ENCODE measurements around the gene NEURL1. TPM values are rescaled to one million over a fixed set of nuclear protein-coding genes. Genes with fewer than 3 reads are reported as not detected.
"Not testable (repeated sequence)": the region's sequence is repeated elsewhere in the genome, so short reads cannot be mapped to it uniquely, and the experiment has no call there.

Gene NEURL1
- polyA plus RNA-seq, 1 experiment: 0.58 TPM

DNA sequence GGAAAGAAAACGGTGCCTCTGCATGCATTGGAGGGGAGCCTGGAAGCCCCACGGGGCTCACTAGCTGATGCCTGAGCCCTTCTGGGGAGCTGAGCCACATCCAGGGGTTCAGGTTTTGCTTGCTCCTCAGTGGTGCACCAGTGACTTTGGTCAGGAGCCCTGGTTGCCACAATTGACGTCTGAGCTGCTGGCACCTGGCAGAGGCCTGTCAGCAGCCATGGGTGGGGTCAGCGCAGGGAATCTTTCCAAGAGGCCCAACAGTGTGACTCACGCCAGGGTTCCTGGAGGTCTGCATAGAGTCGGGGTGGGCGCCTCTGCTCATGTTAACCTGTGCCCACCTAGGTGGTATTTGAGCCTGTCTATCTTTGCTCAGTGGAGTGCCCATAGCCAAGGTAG, 138.7 kb downstream of the NEURL1 start:
- TF ChIP-seq CTCF (IDR thresholded peaks at IDR 0.05; ENCODE audit: insufficient read depth, low read depth, low read length): no peak
- Histone ChIP-seq H3K27me3 (ENCODE audit: control insufficient read depth, insufficient read depth, low read length) (no peaks in the 10 kb centered on the region), H3K36me3 (ENCODE audit: control insufficient read depth, insufficient read depth, low read length) (peaks cover 40% of the 10 kb centered on the region), H3K4me3 (ENCODE audit: low read depth, low read length) (no peak overlapping the region)
- POLR2A ChIA-PET: no interaction called here
- DNase-seq (ENCODE audit: low read depth): no peak
- CTCF ChIA-PET: interaction anchor here (1.0 to 1.8 kb wide), 2 partner anchors 12 to 13 kb away, joined by 3 read pairs; no protein-coding TSS in a partner anchor

DNA sequence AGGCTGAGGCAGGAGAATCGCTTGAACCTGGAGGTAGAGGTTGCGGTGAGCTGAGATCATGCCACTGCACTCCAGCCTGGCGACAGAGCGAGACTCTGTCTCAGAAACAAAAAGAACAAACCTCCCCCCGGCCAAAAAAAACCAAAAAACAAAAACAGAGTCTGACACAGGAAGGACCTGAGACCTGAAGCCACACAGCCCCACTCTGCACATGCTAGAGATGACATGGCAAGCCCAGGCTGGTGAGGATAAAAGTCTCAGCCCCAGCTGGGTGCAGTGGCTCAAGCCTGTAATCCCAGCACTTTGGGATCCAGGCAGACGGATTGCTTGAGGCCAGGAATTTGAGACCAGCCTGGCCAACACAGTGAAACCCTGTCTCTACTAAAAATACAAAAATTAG, 139.4 kb downstream of the NEURL1 start:
- H3K27me3 ChIP-seq (ENCODE audit: control insufficient read depth, insufficient read depth, low read length); DNase-seq (ENCODE audit: low read depth); POLR2A ChIA-PET; H3K4me3 ChIP-seq (ENCODE audit: low read depth, low read length): not testable (repeated sequence)
- CTCF ChIA-PET: interaction anchor here (0.9 kb wide), 1 partner anchor 18 kb away, joined by 3 read pairs; no protein-coding TSS in a partner anchor
- peaks cover 34% of the 10 kb centered on the region for H3K36me3 ChIP-seq (ENCODE audit: control insufficient read depth, insufficient read depth, low read length)

- Histone ChIP-seq H3K36me3 (ENCODE audit: control insufficient read depth, insufficient read depth, low read length) (peaks cover 26% of the 10 kb centered on the region), H3K4me3 (ENCODE audit: low read depth, low read length) (no peak overlapping the region), H3K27me3 (ENCODE audit: control insufficient read depth, insufficient read depth, low read length) (no peaks in the 10 kb centered on the region)
- no peak for TF ChIP-seq CTCF (IDR thresholded peaks at IDR 0.05; ENCODE audit: insufficient read depth, low read depth, low read length)
- no peak for DNase-seq (ENCODE audit: low read depth)
- CTCF ChIA-PET: interaction anchor here (0.9 kb wide), 1 partner anchor 19 kb away, joined by 3 read pairs; no protein-coding TSS in a partner anchor
- POLR2A ChIA-PET: no interaction called here
Observed at GRCh38 chr10:103633846-103634245, 140.3 kb downstream of the NEURL1 start.

GRCh38 chr10:103635580-103635979, 142.1 kb downstream of the NEURL1 start:
- ChIA-PET POLR2A (interaction anchor here (0.6 kb wide), 1 partner anchor 15 kb away, joined by 3 read pairs; no protein-coding TSS in a partner anchor), CTCF (interaction anchor here (2.8 kb wide), 1 partner anchor 16 kb away, joined by 7 read pairs; no protein-coding TSS in a partner anchor)
- peaks cover 20% of the 10 kb centered on the region for H3K36me3 ChIP-seq (ENCODE audit: control insufficient read depth, insufficient read depth, low read length)

GRCh38 chr10:103636492-103636891, 143.0 kb downstream of the NEURL1 start:
- Histone ChIP-seq H3K4me3 (ENCODE audit: low read depth, low read length) (no peak overlapping the region), H3K27me3 (ENCODE audit: control insufficient read depth, insufficient read depth, low read length) (no peaks in the 10 kb centered on the region), H3K36me3 (ENCODE audit: control insufficient read depth, insufficient read depth, low read length) (peaks cover 22% of the 10 kb centered on the region)
- ChIA-PET POLR2A (interaction anchor here (0.6 kb wide), 1 partner anchor 8 kb away, joined by 6 read pairs; no protein-coding TSS in a partner anchor), CTCF (interaction anchor here (0.9 to 2.8 kb wide), 5 partner anchors 17 to 31 kb away, joined by 3 to 7 read pairs (median 3); no protein-coding TSS in a partner anchor)
- no peak for TF ChIP-seq CTCF (IDR thresholded peaks at IDR 0.05; ENCODE audit: insufficient read depth, low read depth, low read length)
- no peak for DNase-seq (ENCODE audit: low read depth)

More at GRCh38 chr10:103635580-103635979, 142.1 kb downstream of the NEURL1 start:
- DNase-seq (ENCODE audit: low read depth): no peak
- Histone ChIP-seq H3K4me3 (ENCODE audit: low read depth, low read length) (no peak overlapping the region), H3K27me3 (ENCODE audit: control insufficient read depth, insufficient read depth, low read length) (no peaks in the 10 kb centered on the region)
- no peak for TF ChIP-seq CTCF (IDR thresholded peaks at IDR 0.05; ENCODE audit: insufficient read depth, low read depth, low read length)

DNA sequence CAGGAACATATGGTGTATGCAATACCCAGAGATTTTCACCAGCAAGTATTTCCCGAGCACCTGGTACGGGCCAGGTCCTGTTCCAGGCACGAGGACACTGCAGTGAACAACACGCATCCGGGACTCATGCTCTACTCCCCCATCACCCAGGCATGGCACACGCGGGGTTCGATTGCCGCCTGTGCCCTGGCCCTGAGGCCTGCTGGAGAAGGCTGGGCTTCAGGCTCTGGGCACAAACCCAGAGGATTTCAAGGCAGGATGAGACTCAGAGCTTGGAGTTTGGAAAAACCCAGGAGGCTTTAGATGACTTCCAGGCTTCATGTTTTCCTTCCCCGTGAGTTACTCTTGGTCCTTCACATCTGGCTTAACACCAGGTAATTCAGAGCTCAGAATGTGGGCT, 143.5 kb downstream of the NEURL1 start:
- CTCF ChIA-PET: interaction anchor here (0.7 to 2.8 kb wide), 6 partner anchors 16 to 49 kb away, joined by 3 to 8 read pairs (median 4); no protein-coding TSS in a partner anchor
- DNase-seq (ENCODE audit: low read depth): no peak
- POLR2A ChIA-PET: no interaction called here
- Histone ChIP-seq H3K36me3 (ENCODE audit: control insufficient read depth, insufficient read depth, low read length) (peaks cover 20% of the 10 kb centered on the region), H3K4me3 (ENCODE audit: low read depth, low read length) (no peak overlapping the region), H3K27me3 (ENCODE audit: control insufficient read depth, insufficient read depth, low read length) (no peaks in the 10 kb centered on the region)
- no peak for TF ChIP-seq CTCF (IDR thresholded peaks at IDR 0.05; ENCODE audit: insufficient read depth, low read depth, low read length)
